ENCODE results near the gene PCBP3.

PCBP3 gene

GRCh38 chr21:45935628-45936027 is 292.1 kb downstream of the PCBP3 start:
- DNase-seq: no peak

- DNase-seq: no peak
Measured at GRCh38 chr21:45937721-45938452, 294.4 kb downstream of the PCBP3 start.

- DNase-seq: no peak
Measured at GRCh38 chr21:45938453-45938755, 294.9 kb downstream of the PCBP3 start.

GRCh38 chr21:45938811-45939520 is 295.4 kb downstream of the PCBP3 start:
- DNase-seq: no peak

- no peak for DNase-seq
Measured at GRCh38 chr21:45939521-45940045, 296.1 kb downstream of the PCBP3 start.

- no peak for DNase-seq
Measured at GRCh38 chr21:45940091-45940490, 296.6 kb downstream of the PCBP3 start.

- no peak for DNase-seq
Measured at GRCh38 chr21:45940621-45941337, 297.3 kb downstream of the PCBP3 start.

- no peak for DNase-seq
Measured at GRCh38 chr21:45941338-45941710, 297.8 kb downstream of the PCBP3 start.

- no peak for DNase-seq
Measured at GRCh38 chr21:45941717-45942546, 298.4 kb downstream of the PCBP3 start.

GRCh38 chr21:45942755-45943629 is 299.5 kb downstream of the PCBP3 start:
- DNase-seq: no peak

GRCh38 chr21:45943630-45944540 is 300.4 kb downstream of the PCBP3 start:
- no peak for DNase-seq

GRCh38 chr21:45944601-45945000 is 301.1 kb downstream of the PCBP3 start:
- DNase-seq: no peak

- no peak for DNase-seq
Measured at GRCh38 chr21:45945066-45945867, 301.7 kb downstream of the PCBP3 start.

GRCh38 chr21:45945868-45946210 is 302.3 kb downstream of the PCBP3 start:
- no peak for DNase-seq

- no peak for DNase-seq
Measured at GRCh38 chr21:45947296-45947695, 303.8 kb downstream of the PCBP3 start.

- DNase-seq: no peak
Measured at GRCh38 chr21:45947716-45948255, 304.3 kb downstream of the PCBP3 start.

- no peak for DNase-seq
Measured at GRCh38 chr21:45948576-45949141, 305.1 kb downstream of the PCBP3 start.

- DNase-seq: no peak
Measured at GRCh38 chr21:45949928-45950739, 306.6 kb downstream of the PCBP3 start.

Measured in C1 segment of cervical spinal cord (tissue), 14 donors.